AG08395 (cell line): ENCODE results near the gene PARPBP.
"Not testable (repeated sequence)": the region's sequence is repeated elsewhere in the genome, so short reads cannot be mapped to it uniquely, and the experiment has no call there.

Experiments
- DNase-seq: peaks from one replicate; pipeline ENCODE4 v3.0.0; 2012; ENCODE audit warnings: mixed read lengths, low spot score

Gene PARPBP, protein sequence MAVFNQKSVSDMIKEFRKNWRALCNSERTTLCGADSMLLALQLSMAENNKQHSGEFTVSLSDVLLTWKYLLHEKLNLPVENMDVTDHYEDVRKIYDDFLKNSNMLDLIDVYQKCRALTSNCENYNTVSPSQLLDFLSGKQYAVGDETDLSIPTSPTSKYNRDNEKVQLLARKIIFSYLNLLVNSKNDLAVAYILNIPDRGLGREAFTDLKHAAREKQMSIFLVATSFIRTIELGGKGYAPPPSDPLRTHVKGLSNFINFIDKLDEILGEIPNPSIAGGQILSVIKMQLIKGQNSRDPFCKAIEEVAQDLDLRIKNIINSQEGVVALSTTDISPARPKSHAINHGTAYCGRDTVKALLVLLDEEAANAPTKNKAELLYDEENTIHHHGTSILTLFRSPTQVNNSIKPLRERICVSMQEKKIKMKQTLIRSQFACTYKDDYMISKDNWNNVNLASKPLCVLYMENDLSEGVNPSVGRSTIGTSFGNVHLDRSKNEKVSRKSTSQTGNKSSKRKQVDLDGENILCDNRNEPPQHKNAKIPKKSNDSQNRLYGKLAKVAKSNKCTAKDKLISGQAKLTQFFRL

GRCh38 chr12:102119674-102120563, at the start of gene PARPBP, which contains the start of gene NUP37:
Gene PARPBP (plus strand): TSS chr12:102120183. CDS start chr12:102123889, 3,706 bp downstream.
Gene NUP37 (minus strand): TSS chr12:102120114. CDS start chr12:102118518, 1,596 bp downstream.
- peak; percentile 94 for DNase-seq

DNA sequence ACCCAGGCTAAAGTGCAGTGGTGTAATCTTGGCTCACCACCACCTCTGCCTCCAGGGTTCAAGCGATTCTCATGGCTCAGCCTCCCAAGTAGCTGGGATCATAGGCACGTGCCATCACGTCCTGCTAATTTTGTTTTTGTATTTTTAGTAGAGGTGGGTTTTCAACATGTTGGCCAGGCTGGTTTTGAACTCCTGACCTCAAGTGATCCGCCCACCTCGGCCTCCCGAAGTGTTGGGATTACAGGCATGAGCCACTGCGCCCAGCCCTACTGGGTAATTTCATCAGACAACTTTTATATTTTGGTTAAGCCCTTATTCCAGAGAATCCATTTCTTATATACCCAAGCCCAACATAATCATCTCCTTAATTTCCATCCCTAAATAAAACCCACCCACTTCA, 47.9 kb upstream of the PARPBP start:
- DNase-seq, result not testable (repeated sequence)

- DNase-seq, result no peak
Measured at GRCh38 chr12:102080842-102081241, 39.1 kb upstream of the PARPBP start.

DNA sequence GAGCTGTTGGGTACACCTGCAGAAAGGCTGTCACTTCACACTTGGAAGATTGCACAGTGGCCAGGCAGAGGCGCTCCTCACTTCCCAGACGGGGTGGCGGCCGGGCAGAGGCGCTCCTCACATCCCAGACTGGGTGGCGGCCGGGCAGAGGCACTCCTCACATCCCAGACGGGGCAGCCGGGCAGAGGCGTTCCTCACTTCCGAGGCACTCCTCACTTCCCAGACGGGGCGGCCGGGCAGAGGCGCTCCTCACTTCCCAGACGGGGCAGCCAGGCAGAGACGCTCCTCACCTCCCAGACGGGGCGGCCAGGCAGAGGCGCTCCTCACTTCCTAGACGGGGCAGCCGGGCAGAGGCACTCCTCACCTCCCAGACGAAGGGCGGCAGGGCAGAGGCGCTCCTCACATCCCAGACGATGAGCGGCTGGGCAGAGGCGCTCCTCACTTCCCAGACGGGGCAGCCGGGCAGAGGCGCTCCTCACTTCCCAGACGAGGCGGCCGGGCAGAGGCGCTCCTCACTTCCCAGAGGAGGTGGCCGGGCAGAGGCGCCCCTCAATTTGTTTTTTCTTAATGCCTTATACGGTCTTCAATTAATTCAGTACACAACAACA, 30.7 kb upstream of the PARPBP start:
- DNase-seq, result not testable (repeated sequence)

DNA sequence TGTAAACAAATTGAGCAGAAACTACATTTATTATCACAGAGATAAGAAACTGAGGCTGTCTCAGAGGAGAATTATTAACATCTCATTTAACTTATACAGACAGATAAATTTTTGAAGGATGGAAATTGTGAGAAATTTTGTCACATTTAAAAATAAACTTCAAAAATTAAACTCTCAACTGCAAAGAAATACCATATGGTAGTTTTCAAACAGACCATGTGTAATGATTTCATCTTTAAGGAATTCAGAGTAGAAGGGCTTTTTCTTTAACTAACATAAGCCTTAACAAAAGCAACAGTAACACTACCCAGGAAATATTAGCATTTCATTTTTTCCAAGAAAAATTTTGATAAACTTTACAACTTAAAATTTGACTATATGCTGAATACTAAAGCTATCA, 26.7 kb upstream of the PARPBP start:
- DNase-seq, result peak; percentile 31

DNA sequence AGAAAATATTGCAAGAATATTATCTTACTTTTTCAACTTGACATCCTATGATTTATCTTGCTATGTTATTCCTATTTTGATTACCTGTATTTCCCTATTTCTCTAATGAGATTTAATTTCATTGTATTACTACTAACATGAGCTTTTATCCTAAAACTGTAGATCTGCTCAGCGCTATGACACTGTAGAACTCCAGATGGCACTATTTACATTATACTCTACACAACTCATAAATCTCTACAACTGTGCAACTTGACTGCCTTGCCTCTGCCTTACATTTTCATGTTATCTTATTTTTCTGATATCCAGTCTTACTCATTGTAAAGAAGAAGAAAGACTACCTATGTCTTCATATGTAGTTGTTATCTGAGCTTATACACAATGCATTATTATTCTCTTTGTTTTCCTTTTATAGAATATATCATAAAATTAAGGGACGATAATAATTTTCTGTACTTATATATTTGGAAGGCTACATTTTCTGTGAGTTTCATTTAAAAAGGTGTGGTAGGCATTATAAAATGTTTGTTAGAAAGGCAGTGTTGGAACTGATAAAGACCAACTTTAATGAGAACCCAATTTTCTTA, 24.2 kb upstream of the PARPBP start:
- peak; percentile 11 for DNase-seq

DNA sequence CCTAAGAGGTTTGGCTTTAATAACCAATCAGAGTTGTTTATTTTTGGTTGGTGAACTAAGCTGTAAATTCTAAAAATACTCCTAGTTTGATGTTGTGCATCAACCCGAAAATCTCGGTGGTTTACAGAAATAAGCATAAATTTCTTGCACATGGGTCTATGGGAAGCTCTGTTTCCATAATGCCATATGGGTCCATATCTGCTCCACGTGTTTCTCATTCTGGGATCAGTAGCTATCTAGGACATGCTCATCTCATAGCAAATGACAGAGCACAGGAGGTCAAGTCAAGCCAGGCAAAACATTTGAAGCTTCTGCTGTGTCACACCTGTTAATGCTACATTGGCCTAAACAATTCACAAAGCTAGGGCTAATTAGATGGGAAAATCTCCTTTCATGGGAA, 23.1 kb upstream of the PARPBP start:
- no peak for DNase-seq

- no peak for DNase-seq
Measured at GRCh38 chr12:102106905-102107304, 13.1 kb upstream of the PARPBP start.

GRCh38 chr12:102107970-102108369, 12.0 kb upstream of the PARPBP start:
- no peak for DNase-seq

DNA sequence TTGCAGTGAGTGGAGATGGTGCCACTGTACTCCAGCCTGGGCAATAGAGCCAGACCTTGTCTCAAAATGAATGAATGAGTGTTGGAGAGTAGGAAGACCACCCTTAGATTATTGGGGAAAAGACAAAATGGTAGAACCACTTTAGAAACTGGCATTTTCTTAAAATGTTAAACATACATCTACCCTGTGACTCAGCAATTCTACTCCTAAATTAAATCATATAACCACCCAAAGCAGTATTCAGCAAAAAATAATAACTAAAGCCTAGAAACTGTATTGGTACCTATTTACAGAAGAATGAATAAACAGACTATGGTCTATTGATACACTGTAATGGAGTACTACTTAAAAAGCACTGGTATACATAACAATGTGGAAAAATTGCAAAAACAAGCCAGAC, 9.2 kb upstream of the PARPBP start:
- DNase-seq, result no peak

DNA sequence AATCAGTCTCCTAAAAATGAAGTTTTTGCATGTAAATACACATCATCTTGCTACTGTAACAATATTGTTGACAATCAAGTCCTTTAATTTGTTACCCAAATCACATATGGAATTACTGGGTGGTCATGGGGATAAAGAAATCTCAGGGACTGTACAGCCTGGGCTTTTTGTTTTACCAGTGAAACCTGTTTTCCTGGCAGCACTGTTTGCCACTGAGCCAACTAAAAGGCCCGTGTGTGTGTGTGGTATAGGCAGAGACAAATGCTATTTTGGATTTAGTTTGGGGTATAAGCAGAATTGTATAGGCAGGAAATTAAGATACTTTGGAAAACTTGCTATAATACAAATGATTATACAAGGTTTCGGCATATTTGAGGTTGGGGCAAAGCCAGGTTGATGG, 5.8 kb upstream of the PARPBP start:
- no peak for DNase-seq

DNA sequence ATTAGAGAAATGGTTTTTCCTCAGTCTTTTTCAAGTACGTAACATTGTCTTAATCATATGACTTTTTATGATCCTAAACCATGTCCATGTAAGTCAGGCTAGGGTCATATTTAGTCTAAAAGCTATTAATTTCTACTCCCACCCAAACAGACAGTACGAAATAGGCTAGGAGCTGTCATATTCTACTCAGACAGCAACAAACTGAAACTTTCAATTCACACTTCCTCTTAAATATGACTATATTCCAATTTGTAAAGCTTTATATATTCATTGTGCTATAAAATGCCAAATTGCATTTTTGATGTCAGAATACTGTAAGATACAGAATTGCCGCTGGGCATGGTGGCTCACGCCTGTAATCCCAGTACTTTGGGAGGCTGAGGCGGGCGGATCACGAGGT, 3.6 kb upstream of the PARPBP start:
- DNase-seq, result no peak

- no peak for DNase-seq
Measured at GRCh38 chr12:102118874-102119273, 1.1 kb upstream of the PARPBP start.

- DNase-seq, result no peak
Measured at GRCh38 chr12:102120564-102120873, 536 bp downstream of the PARPBP start.

DNA sequence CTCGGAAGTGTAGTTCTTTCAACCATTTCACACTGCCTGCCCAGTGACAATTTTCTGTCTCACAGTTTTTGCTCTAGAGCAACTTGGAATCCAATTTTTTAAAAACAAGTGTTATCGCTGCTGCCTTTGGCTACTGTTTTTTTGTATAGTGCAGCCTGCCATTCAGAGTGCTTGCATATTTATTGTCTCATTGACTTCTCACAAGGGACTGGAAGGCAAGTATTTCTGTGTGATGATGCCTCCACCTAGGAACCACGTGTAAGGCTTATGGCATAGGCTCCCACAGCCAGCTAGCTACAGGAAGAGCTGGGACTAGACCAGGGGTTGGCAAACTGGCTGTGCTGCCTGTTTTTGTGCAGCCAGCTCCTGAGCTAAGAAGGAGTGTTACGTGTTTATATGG, 903 bp downstream of the PARPBP start:
- DNase-seq, result peak; percentile 27

- DNase-seq, result not testable (repeated sequence)
Measured at GRCh38 chr12:102121328-102121727, 1.3 kb downstream of the PARPBP start.

DNA sequence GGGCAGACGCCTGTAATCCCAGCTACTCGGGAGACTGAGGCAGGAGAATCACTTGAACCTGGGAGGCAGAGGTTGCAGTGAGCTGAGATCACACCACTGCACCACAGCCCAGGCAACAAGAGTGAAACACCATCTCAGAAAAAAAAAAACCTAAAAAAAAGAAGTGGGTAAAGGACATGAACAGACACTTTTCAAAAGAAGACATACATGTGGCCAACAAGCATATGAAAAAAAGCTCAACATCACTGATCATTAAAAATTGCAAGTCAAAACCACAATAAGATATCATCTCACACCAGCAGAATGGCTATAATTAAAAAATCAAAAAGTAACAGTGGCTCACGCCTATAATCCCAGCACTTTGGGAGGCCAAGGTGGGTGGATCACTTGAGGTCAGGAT, 10.7 kb downstream of the PARPBP start:
- DNase-seq, result not testable (repeated sequence)

DNA sequence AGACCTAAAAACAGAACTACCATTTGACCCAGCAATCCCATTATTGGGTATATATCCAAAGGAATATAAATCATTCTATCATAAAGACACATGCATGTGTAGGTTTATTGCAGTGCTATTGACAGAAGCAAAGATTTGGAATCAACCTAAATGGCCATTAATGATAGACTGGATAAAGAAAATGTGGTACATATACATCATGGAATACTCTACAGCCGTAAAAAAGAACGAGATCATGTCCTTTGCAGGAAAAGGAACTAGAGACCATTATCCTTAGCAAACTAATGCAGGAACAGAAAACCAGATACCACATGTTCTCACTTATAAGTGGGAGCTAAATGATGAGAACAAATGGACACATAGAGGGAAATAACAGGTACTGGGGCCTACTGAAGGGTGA, 11.5 kb downstream of the PARPBP start:
- DNase-seq, result not testable (repeated sequence)

GRCh38 chr12:102137619-102138018, 17.6 kb downstream of the PARPBP start:
- not testable (repeated sequence) for DNase-seq

DNA sequence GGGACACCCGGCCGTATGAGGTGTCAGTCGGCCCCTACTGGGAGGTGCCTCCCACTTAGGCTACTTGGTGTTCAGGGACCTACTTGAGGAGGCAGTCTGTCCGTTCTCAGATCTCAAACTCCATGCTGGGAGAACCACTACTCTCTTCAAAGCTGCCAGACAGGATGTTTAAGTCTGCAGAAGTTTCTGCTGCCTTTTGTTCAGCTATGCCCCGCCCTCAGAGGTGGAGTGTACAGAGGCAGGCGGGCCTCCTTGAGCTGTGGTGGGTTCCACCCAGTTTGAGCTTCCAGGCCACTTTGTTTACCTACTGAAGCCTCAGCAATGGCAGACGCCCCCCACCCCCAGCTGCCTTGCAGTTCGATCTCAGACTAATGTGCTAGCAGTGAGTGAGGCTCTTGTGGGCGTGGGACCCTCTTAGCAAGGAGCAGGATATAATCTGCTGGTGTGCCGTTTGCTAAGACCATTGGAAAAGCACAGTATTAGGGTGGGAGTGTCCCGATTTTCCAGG, 22.9 kb downstream of the PARPBP start:
- not testable (repeated sequence) for DNase-seq

DNA sequence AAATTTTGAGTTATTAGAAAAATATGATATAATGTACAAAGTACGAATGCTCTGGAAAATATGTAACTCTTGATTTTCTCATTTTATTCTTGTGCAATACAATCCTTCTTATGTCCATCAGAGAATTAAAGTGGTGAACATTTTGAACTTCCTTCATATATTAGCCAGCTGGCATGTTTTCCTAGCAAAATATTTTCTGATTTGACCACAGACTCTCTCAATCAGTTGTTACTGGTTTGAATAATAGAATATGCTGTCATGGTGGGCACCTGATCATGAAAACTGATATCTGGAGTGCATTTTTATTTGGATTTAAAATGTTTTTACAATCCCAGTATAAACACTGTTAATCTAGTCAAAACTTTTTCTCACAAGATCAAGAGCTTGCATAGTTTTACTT, 24.2 kb downstream of the PARPBP start:
- no peak for DNase-seq
